HepG2 (cell line): ENCODE measurements around the gene RGR. TPM values are rescaled to one million over a fixed set of nuclear protein-coding genes. Genes with fewer than 3 reads are reported as not detected.

Experiments
- ATAC-seq: fragments of 200-7000 bp; cut with Tn5 transposase; 3 replicates; pipeline ENCODE4 v1.9.1; 2020; ENCODE audit warnings: mild to moderate bottlenecking, moderate library complexity
- BruUV-seq: library from RNA; stranded (reverse); fragments of 400-500 nt; replicated peaks from 2 replicates; lab custom pipeline; 2021; lab: Mats Ljungman, UMichigan
- CTCF ChIA-PET: fragments of 300-600 bp; formaldehyde crosslinking; extraction: SDS; loops from one replicate; lab custom pipeline; 2021; ENCODE audit warnings: low total read pairs, inconsistent platforms, low intra/inter-chr PET ratio; lab: Yijun Ruan, JAX
- POLR2A ChIA-PET: fragments of 350-600 bp; sonication (Branson Sonifier 250); formaldehyde crosslinking; loops from one replicate; lab custom pipeline; 2020; ENCODE audit warnings: antibody characterized with exemption, inconsistent platforms; lab: Yijun Ruan, JAX
- DNase-seq: peaks from one replicate; pipeline ENCODE4 v3.0.0-alpha.2; 2015; ENCODE audit warnings: low spot score
- FAIRE-seq: peaks from 3 replicates; lab custom pipeline; 2011; peaks lifted over from hg19 to GRCh38; lab: Jason Lieb, UNC
- H2AFZ ChIP-seq: one replicate; pipeline ENCODE4 v1.6.1; 2011; ENCODE audit warnings: low read length, inconsistent platforms
- H3K27ac ChIP-seq: fragments of 300-600 bp; 3 replicates; pipeline ENCODE4 v1.8.0; 2011; ENCODE audit warnings: mixed run types, mild to moderate bottlenecking, mixed read lengths, low read length, inconsistent platforms; ENCODE audit not compliant: insufficient read depth; ENCODE audit errors: extremely low read length
- H3K27me3 ChIP-seq, 2 experiments: fragments of 200-600 bp in 1 of 2; 2 replicates in 1 of 2; 3 replicates in 1 of 2; pipeline versions ENCODE4 v1.6.0 to v1.8.0; 2011; ENCODE audit warnings: low read length in 2 of 2, mild to moderate bottlenecking in 2 of 2, moderate library complexity in 2 of 2, inconsistent platforms in 1 of 2; ENCODE audit not compliant: insufficient read depth in 2 of 2, control insufficient read depth in 1 of 2
- H3K36me3 ChIP-seq, 2 experiments: fragments of 200-600 bp in 1 of 2; replicated peaks in 1 of 2; 2 replicates in 1 of 2; 3 replicates in 1 of 2; pipeline versions ENCODE4 v1.5.1 to v1.8.0; 2011; ENCODE audit warnings: low read length in 2 of 2, inconsistent platforms in 1 of 2; ENCODE audit not compliant: insufficient read depth in 2 of 2, control insufficient read depth in 1 of 2
- H3K4me1 ChIP-seq: 2 replicates; pipeline ENCODE4 v1.5.1; 2012; ENCODE audit warnings: low read length, inconsistent platforms; ENCODE audit not compliant: insufficient read depth
- H3K4me2 ChIP-seq: 2 replicates; pipeline ENCODE4 v1.6.0; 2011; ENCODE audit warnings: low read depth, low read length, inconsistent platforms
- H3K4me3 ChIP-seq, 3 experiments: fragments of 200-600 bp in 1 of 3; sonication (generic), shearing (Covaris generic) in 1 of 3; replicated peaks in 1 of 3; 2 replicates each; pipeline ENCODE4 v1.5.1; 2011 to 2016; ENCODE audit warnings: low read length in 3 of 3, inconsistent platforms in 2 of 3, low read depth in 2 of 3, mild to moderate bottlenecking in 2 of 3, control low read depth in 1 of 3, mixed read lengths in 1 of 3; ENCODE audit not compliant: insufficient read depth in 1 of 3
- H3K79me2 ChIP-seq: one replicate; pipeline ENCODE4 v1.6.1; 2011; ENCODE audit warnings: low read length, inconsistent platforms; ENCODE audit not compliant: insufficient read depth
- H3K9ac ChIP-seq: 2 replicates; pipeline ENCODE4 v1.6.0; 2011; ENCODE audit warnings: mild to moderate bottlenecking, low read depth, low read length, inconsistent platforms; ENCODE audit not compliant: insufficient read depth
- H3K9me3 ChIP-seq: 2 replicates; pipeline ENCODE4 v1.5.1; 2012; ENCODE audit warnings: mild to moderate bottlenecking, low read length
- H4K20me1 ChIP-seq: 2 replicates; pipeline ENCODE4 v1.6.0; 2011; ENCODE audit warnings: inconsistent platforms, mild to moderate bottlenecking, low read length, moderate library complexity; ENCODE audit not compliant: insufficient read depth
- HDAC1 ChIP-seq: sonication (generic); formaldehyde crosslinking; IDR thresholded peaks from 2 replicates; pipeline ENCODE4 v1.5.1; 2020; ENCODE audit warnings: mild to moderate bottlenecking, missing genetic modification reagents
- KLF16 ChIP-seq, 2 experiments: sonication (generic) in 1 of 2; formaldehyde crosslinking in 1 of 2; IDR thresholded peaks; 2 replicates each; pipeline versions ENCODE4 v1.6.1 to v1.8.0; 2016 to 2023; ENCODE audit warnings: missing genetic modification reagents in 2 of 2, missing compliant biosample characterization in 1 of 2
- NAIF1 ChIP-seq: sonication (generic); formaldehyde crosslinking; IDR thresholded peaks from 2 replicates; pipeline ENCODE4 v1.5.0; 2020; ENCODE audit warnings: mild to moderate bottlenecking, missing genetic modification reagents, borderline replicate concordance
- SMAD9 ChIP-seq: sonication (generic); formaldehyde crosslinking; IDR thresholded peaks from 2 replicates; pipeline ENCODE4 v1.5.1; 2020; ENCODE audit warnings: mild to moderate bottlenecking, missing genetic modification reagents
- SNAPC4 ChIP-seq: sonication (generic); formaldehyde crosslinking; IDR thresholded peaks from 2 replicates; pipeline ENCODE4 v1.4.0; 2020; ENCODE audit warnings: mild to moderate bottlenecking, missing genetic modification reagents
- SP1 ChIP-seq, 2 experiments: fragments of 450-650 bp in 1 of 2; sonication (generic) in 1 of 2; formaldehyde crosslinking in 1 of 2; IDR thresholded peaks; 2 replicates each; pipeline versions ENCODE4 v1.4.0 to v1.6.1; 2016 to 2020; ENCODE audit warnings: missing genetic modification reagents in 1 of 2
- ZNF24 ChIP-seq: fragments of 450-650 bp; IDR thresholded peaks from 2 replicates; pipeline ENCODE4 v1.6.1; 2017; ENCODE audit warnings: antibody characterized with exemption, mild to moderate bottlenecking
- ZNF326 ChIP-seq: sonication (generic); formaldehyde crosslinking; IDR thresholded peaks from 2 replicates; pipeline ENCODE4 v1.4.0; 2020; ENCODE audit warnings: missing genetic modification reagents, borderline replicate concordance
- ZNF576 ChIP-seq: sonication (generic); formaldehyde crosslinking; IDR thresholded peaks from 2 replicates; pipeline ENCODE4 v1.4.0; 2020; ENCODE audit warnings: mild to moderate bottlenecking, missing genetic modification reagents
- WGBS: methylation state at CpG from one replicate; pipeline ENCODE4 v1.1.6; 2017; ENCODE audit warnings: low lambda C conversion rate; 5-methylcytosine and 5-hydroxymethylcytosine counted together
- in situ Hi-C: cut with HindIII; loops from 2 replicates; pipeline ENCODE4 v1.10.0; 2017; ENCODE audit warnings: low pct_unique_long_range_greater_than_20kb; ENCODE audit not compliant: extremely low pct_ligation_motif_present
- intact Hi-C: fragments of 100-400 bp; cut with micrococcal nuclease; formaldehyde crosslinking; loops from one replicate; pipeline ENCODE4 v1.10.0; 2022; ENCODE audit not compliant: unreplicated experiment
- polyA plus RNA-seq, 8 experiments: library from polyadenylated mRNA; depleted of rRNA in 3 of 8; stranded (reverse) in 7 of 8; unstranded in 1 of 8; fragments of >200 nt; fragmentation: Illumina TruSeq in 4 of 8; extraction: Trizol in 4 of 8; gene quantifications; 2 replicates each; pipeline versions ENCODE4 v1.2.1 to v1.2.3, GENCODE V29; 2011 to 2016; ENCODE audit warnings: low read depth in 4 of 8, missing spikeins in 1 of 8, mixed read lengths in 1 of 8; ENCODE audit not compliant: insufficient read depth in 1 of 8
- total RNA-seq, 5 experiments: library from RNA; depleted of rRNA; stranded (reverse); fragments of >200 nt; fragmentation: Illumina TruSeq; extraction: Trizol; gene quantifications; 2 replicates each; pipeline ENCODE4 v1.2.3, GENCODE V29; 2016; ENCODE audit warnings: low read depth in 1 of 5

The RGR gene
- total and polyA plus RNA-seq, 2 of the 13 experiments (the other 11 are each of a cell fraction or from before 2014, with no cell fraction given) = 0.69 to 0.71 TPM

DNA sequence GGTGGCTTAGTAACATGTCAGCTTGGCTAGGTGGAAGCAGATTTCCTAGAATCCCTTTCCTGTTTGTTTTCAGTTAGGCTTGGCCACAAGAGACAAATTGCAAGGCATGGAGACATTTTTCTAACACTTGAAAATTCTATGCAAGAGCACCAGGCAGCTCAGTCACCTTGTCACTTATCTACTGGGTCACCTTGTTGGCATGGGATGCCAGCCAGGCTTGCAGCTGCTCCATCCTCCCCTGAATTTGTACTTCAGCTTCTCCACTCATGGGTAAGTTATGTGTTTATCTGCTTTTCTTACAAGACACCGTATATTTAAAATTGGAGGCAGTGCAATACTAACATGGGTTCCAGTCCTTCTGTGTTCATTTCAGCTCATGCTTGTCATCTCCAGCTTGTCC, 43.3 kb downstream of the RGR start:
- H3K4me1 ChIP-seq = peaks cover 8% of the 10 kb centered on the region
- H3K27ac ChIP-seq = no peak overlapping the region
- no peaks in the 10 kb centered on the region for H3K9me3 ChIP-seq
- no peaks in the 10 kb centered on the region for H3K36me3 ChIP-seq
- no peaks in the 10 kb centered on the region for H4K20me1 ChIP-seq
- no peaks in the 10 kb centered on the region for H3K27me3 ChIP-seq
- BruUV-seq = no TSS peak
- no peak for FAIRE-seq
- in situ Hi-C loops = no loop called here
- POLR2A ChIA-PET = no interaction called here
- no peak overlapping the region for H3K4me2 ChIP-seq
- no peak overlapping the region for H2AFZ ChIP-seq
- CTCF ChIA-PET = no interaction called here
- no peak overlapping the region for H3K9ac ChIP-seq
- no peak for TF ChIP-seq HDAC1 (CRISPR knock-in tag)
- TF ChIP-seq NAIF1 (CRISPR knock-in tag) = no peak
- TF ChIP-seq ZNF326 (CRISPR knock-in tag) = no peak
- no peak for ATAC-seq
- no peak overlapping the region for H3K4me3 ChIP-seq
- 50% methylated on average over 1 of the region's 1 CpG for WGBS
- H3K79me2 ChIP-seq = no peaks in the 10 kb centered on the region
- DNase-seq = no peak
- intact Hi-C loops = no loop called here

DNA sequence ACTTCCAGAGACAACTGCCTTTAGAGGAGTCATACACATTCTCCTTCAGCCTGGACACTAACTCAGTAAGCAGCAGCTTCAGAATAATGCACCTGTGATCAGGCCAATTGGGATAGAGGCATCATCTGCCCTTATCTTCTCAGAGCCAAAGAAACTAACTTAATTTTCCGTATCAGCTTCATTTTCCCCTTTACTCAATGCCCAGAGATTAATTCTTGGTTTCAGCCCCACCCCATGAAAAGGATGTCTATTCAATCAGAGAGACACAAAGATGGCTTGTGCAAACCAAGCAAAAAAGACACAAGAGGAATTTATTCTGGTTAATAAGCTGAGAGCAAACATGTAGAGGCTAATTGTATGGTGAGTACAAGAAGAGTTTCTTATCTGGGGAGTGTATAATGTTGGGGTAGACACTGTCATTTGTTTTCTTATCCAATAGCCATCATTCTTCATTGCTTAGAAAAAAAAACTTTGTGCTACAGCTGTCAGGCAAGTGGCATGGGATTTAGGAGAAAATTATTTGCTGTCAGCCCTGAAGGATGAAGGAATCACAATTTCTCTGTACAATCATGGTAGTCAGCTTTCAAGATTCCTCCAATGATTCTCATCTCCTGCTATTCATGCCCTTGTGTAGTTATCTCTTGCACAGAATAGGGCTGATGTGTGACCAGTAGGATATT, 44.8 kb downstream of the RGR start:
- intact Hi-C loops = no loop called here
- ATAC-seq = no peak
- CTCF ChIA-PET = no interaction called here

More for the DNA sequence above, 44.8 kb downstream of the RGR start:
- Histone ChIP-seq H3K36me3 (no peaks in the 10 kb centered on the region), H3K4me1 (peaks cover 8% of the 10 kb centered on the region), H3K4me2 (no peak overlapping the region), H4K20me1 (no peaks in the 10 kb centered on the region), H2AFZ (no peak overlapping the region), H3K27ac (no peak overlapping the region), H3K4me3 (no peak overlapping the region), H3K9me3 (no peaks in the 10 kb centered on the region), H3K27me3 (no peaks in the 10 kb centered on the region), H3K9ac (no peak overlapping the region), H3K79me2 (no peaks in the 10 kb centered on the region)
- POLR2A ChIA-PET = no interaction called here
- no TSS peak for BruUV-seq
- DNase-seq (no peak), FAIRE-seq (no peak)
- TF ChIP-seq KLF16 (CRISPR knock-in tag; IDR thresholded peaks at IDR 0.05) = no peak
- TF ChIP-seq ZNF576 (CRISPR knock-in tag) = no peak
- no peak for TF ChIP-seq SP1 (IDR thresholded peaks at IDR 0.05)
- TF ChIP-seq SP1 (CRISPR knock-in tag; IDR thresholded peaks at IDR 0.05) = no peak
- TF ChIP-seq SNAPC4 (CRISPR knock-in tag) = no peak
- TF ChIP-seq ZNF24 = no peak
- no peak for TF ChIP-seq SMAD9 (CRISPR knock-in tag)
- in situ Hi-C loops = no loop called here
- WGBS = 0% methylated on average over 1 of the region's 1 CpG
